Keratinocyte (primary cell): ENCODE data around the gene ERGIC2. TPM values are rescaled to one million over a fixed set of nuclear protein-coding genes. Genes with fewer than 3 reads are reported as not detected.
"Not testable (repeated sequence)": the region's sequence is repeated elsewhere in the genome, so short reads cannot be mapped to it uniquely, and the experiment has no call there.

Source experiments
- DNase-seq: peaks from one replicate; pipeline ENCODE4 v3.0.0-alpha.2; 2011; ENCODE audit warnings: low read depth, missing footprints, low spot score
- FAIRE-seq: peaks from 2 replicates; lab custom pipeline; 2011; peaks lifted over from hg19 to GRCh38; lab: Jason Lieb, UNC
- H2AFZ ChIP-seq: 2 replicates; pipeline ENCODE4 v1.6.0; 2012; ENCODE audit warnings: low read length, control low read depth, inconsistent platforms; ENCODE audit not compliant: control insufficient read depth
- H3K27ac ChIP-seq: 2 replicates; pipeline ENCODE4 v1.5.1; 2011; ENCODE audit warnings: low read length; ENCODE audit not compliant: control insufficient read depth, insufficient read depth
- H3K27me3 ChIP-seq: 3 replicates; pipeline ENCODE4 v1.6.0; 2011; ENCODE audit warnings: low read length; ENCODE audit not compliant: control insufficient read depth, insufficient read depth; ENCODE audit errors: extremely low read depth
- H3K36me3 ChIP-seq, 2 experiments: 2 replicates in 1 of 2; 3 replicates in 1 of 2; pipeline ENCODE4 v1.5.1; 2011; ENCODE audit warnings: low read length in 2 of 2, mild to moderate bottlenecking in 1 of 2; ENCODE audit not compliant: control insufficient read depth in 2 of 2, insufficient read depth in 2 of 2; ENCODE audit errors: extremely low read depth in 1 of 2
- H3K4me1 ChIP-seq: 3 replicates; pipeline ENCODE4 v1.5.1; 2011; ENCODE audit warnings: low read length; ENCODE audit not compliant: control insufficient read depth, insufficient read depth; ENCODE audit errors: extremely low read depth
- H3K4me2 ChIP-seq: 3 replicates; pipeline ENCODE4 v1.6.0; 2011; ENCODE audit warnings: low read depth, low read length; ENCODE audit not compliant: control insufficient read depth, insufficient read depth; ENCODE audit errors: extremely low read depth
- H3K4me3 ChIP-seq, 3 experiments: fragments of 200-600 bp in 1 of 3; sonication (generic) in 1 of 3; 2 replicates in 2 of 3; 3 replicates in 1 of 3; pipeline ENCODE4 v1.5.1; 2011 to 2016; ENCODE audit warnings: low read length in 3 of 3, mild to moderate bottlenecking in 3 of 3, control low read depth in 2 of 3, inconsistent platforms in 1 of 3, low read depth in 1 of 3, mixed read lengths in 1 of 3, mixed run types in 1 of 3, moderate library complexity in 1 of 3; ENCODE audit not compliant: control insufficient read depth in 2 of 3, insufficient read depth in 2 of 3; ENCODE audit errors: extremely low read depth in 1 of 3
- H3K79me2 ChIP-seq: 2 replicates; pipeline ENCODE4 v1.6.0; 2012; ENCODE audit warnings: low read length; ENCODE audit not compliant: control insufficient read depth, insufficient read depth
- H3K9ac ChIP-seq: 3 replicates; pipeline ENCODE4 v1.6.0; 2011; ENCODE audit warnings: low read length; ENCODE audit not compliant: control insufficient read depth, insufficient read depth; ENCODE audit errors: extremely low read depth
- H3K9me1 ChIP-seq: 3 replicates; pipeline ENCODE4 v1.6.0; 2011; ENCODE audit warnings: low read length; ENCODE audit not compliant: control insufficient read depth, insufficient read depth; ENCODE audit errors: extremely low read depth
- H3K9me3 ChIP-seq: 2 replicates; pipeline ENCODE4 v1.5.1; 2012; ENCODE audit warnings: low read depth, low read length; ENCODE audit not compliant: control insufficient read depth
- H4K20me1 ChIP-seq: 3 replicates; pipeline ENCODE4 v1.6.0; 2011; ENCODE audit warnings: low read length; ENCODE audit not compliant: control insufficient read depth, insufficient read depth; ENCODE audit errors: extremely low read depth
- CTCF ChIP-seq, 3 experiments: IDR thresholded peaks in 1 of 3; conservative IDR thresholded peaks in 1 of 3; optimal IDR thresholded peaks in 1 of 3; 2 replicates in 2 of 3; 3 replicates in 1 of 3; pipeline versions ENCODE3 to v1.5.1; 2011; ENCODE audit warnings: low read length in 3 of 3, mild to moderate bottlenecking in 3 of 3, moderate library complexity in 2 of 3, control low read depth in 1 of 3, inconsistent platforms in 1 of 3; ENCODE audit not compliant: insufficient read depth in 2 of 3; ENCODE audit errors: extremely low read depth in 1 of 3
- EZH2 ChIP-seq: IDR thresholded peaks from one replicate; pipeline ENCODE4 v1.6.1; 2012; ENCODE audit warnings: inconsistent platforms, mild to moderate bottlenecking, low read length, moderate library complexity
- dilution Hi-C: fragments of 300-500 bp; cut with MboI; formaldehyde crosslinking; loops from one replicate; pipeline ENCODE4 v1.7.0; 2020; ENCODE audit warnings: low sequenced_read_pairs; ENCODE audit not compliant: extremely low pct_ligation_motif_present
- polyA plus RNA-seq, 5 experiments: library from polyadenylated mRNA; depleted of rRNA in 3 of 5; stranded (reverse) in 3 of 5; stranded (forward) in 1 of 5; unstranded in 1 of 5; fragments of >200 nt; gene quantifications; 1 replicate in 1 of 5; 2 replicates in 3 of 5; 3 replicates in 1 of 5; pipeline versions ENCODE4 v1.2.1 to v1.2.3, GENCODE V29; 2011 to 2012; ENCODE audit warnings: missing spikeins in 2 of 5, low read depth in 1 of 5, low replicate concordance in 1 of 5

ERGIC2 gene
- polyA plus RNA-seq, 1 donor (not counting 4 experiments of a cell fraction or from before 2014, with no cell fraction given): 62.4 TPM

GRCh38 chr12:29299633-29300032, 81.3 kb downstream of the ERGIC2 start:
- Histone ChIP-seq H3K4me1 (no peaks in the 10 kb centered on the region), H3K9ac (no peak overlapping the region), H3K9me1 (no peaks in the 10 kb centered on the region), H3K36me3 (no peaks in the 10 kb centered on the region), H3K79me2 (no peaks in the 10 kb centered on the region), H2AFZ (no peak overlapping the region), H3K4me3 (no peak overlapping the region), H4K20me1 (no peaks in the 10 kb centered on the region), H3K9me3 (no peaks in the 10 kb centered on the region), H3K27me3 (no peaks in the 10 kb centered on the region), H3K4me2 (no peak overlapping the region), H3K27ac (no peak overlapping the region)
- dilution Hi-C loops: no loop called here
- FAIRE-seq (no peak), DNase-seq (no peak)
- no peak for TF ChIP-seq CTCF (optimal IDR thresholded peaks at IDR 0.05 in 1 of 3, IDR thresholded peaks at IDR 0.05 in 1 of 3, conservative IDR thresholded peaks at IDR 0.05 in 1 of 3; ENCODE audit: extremely low read depth in 1 of 3, insufficient read depth in 2 of 3, low read length in 3 of 3)
- no peak for TF ChIP-seq EZH2

- Histone ChIP-seq H3K79me2 (no peaks in the 10 kb centered on the region), H3K27ac (no peak overlapping the region), H3K4me2 (no peak overlapping the region), H3K9ac (no peak overlapping the region), H3K9me3 (no peaks in the 10 kb centered on the region), H4K20me1 (no peaks in the 10 kb centered on the region), H3K4me3 (no peak overlapping the region), H3K27me3 (no peaks in the 10 kb centered on the region), H3K9me1 (no peaks in the 10 kb centered on the region), H2AFZ (no peak overlapping the region), H3K4me1 (no peaks in the 10 kb centered on the region), H3K36me3 (no peaks in the 10 kb centered on the region)
- DNase-seq (no peak), FAIRE-seq (no peak)
- dilution Hi-C loops: no loop called here
- no peak for TF ChIP-seq CTCF (optimal IDR thresholded peaks at IDR 0.05 in 1 of 3, IDR thresholded peaks at IDR 0.05 in 1 of 3, conservative IDR thresholded peaks at IDR 0.05 in 1 of 3; ENCODE audit: extremely low read depth in 1 of 3, insufficient read depth in 2 of 3, low read length in 3 of 3)
- TF ChIP-seq EZH2: no peak
Observed at GRCh38 chr12:29291226-29291625, 89.7 kb downstream of the ERGIC2 start.

GRCh38 chr12:29290475-29290874, 90.5 kb downstream of the ERGIC2 start:
- H3K4me3 ChIP-seq, FAIRE-seq, H3K9ac ChIP-seq, H3K36me3 ChIP-seq, H3K79me2 ChIP-seq, H3K27ac ChIP-seq, DNase-seq, H3K9me3 ChIP-seq, dilution Hi-C loops, H4K20me1 ChIP-seq, H3K27me3 ChIP-seq, H2AFZ ChIP-seq, H3K9me1 ChIP-seq, H3K4me2 ChIP-seq, H3K4me1 ChIP-seq: not testable (repeated sequence)
